DND-41 (cell line): ENCODE results near the gene SEC23IP.

ENCODE experiments used
- ATAC-seq: fragments of 200-7000 bp; cut with Tn5 transposase; 3 replicates; pipeline ENCODE4 v1.9.1; 2021; ENCODE audit warnings: low read depth; ENCODE audit not compliant: insufficient read depth
- DNase-seq: peaks from one replicate; pipeline ENCODE4 v3.0.0-alpha.2; 2020
- H2AFZ ChIP-seq: 2 replicates; pipeline ENCODE4 v1.6.0; 2012; ENCODE audit warnings: low read depth, low read length
- H3K27ac ChIP-seq: 2 replicates; pipeline ENCODE4 v1.5.1; 2012; ENCODE audit warnings: low read length, inconsistent platforms
- H3K27me3 ChIP-seq: fragments of 200-600 bp; sonication (generic); 2 replicates; pipeline ENCODE4 v1.6.0; 2012; ENCODE audit warnings: low read length, mild to moderate bottlenecking, inconsistent platforms; ENCODE audit not compliant: insufficient read depth, poor library complexity
- H3K36me3 ChIP-seq: 2 replicates; pipeline ENCODE4 v1.5.1; 2012; ENCODE audit warnings: low read length, inconsistent platforms; ENCODE audit not compliant: insufficient read depth
- H3K4me1 ChIP-seq: 2 replicates; pipeline ENCODE4 v1.5.1; 2012; ENCODE audit warnings: mild to moderate bottlenecking, low read length; ENCODE audit not compliant: insufficient read depth
- H3K4me2 ChIP-seq: 2 replicates; pipeline ENCODE4 v1.6.0; 2012; ENCODE audit warnings: mild to moderate bottlenecking, moderate library complexity, low read length, inconsistent platforms; ENCODE audit not compliant: insufficient read depth
- H3K4me3 ChIP-seq, 2 experiments: fragments of 200-600 bp in 1 of 2; shearing (Covaris generic) in 1 of 2; 2 replicates each; pipeline ENCODE4 v1.5.1; 2012 to 2016; ENCODE audit warnings: inconsistent platforms in 2 of 2, low read length in 2 of 2, mild to moderate bottlenecking in 2 of 2, low read depth in 1 of 2, moderate library complexity in 1 of 2
- H3K79me2 ChIP-seq: 2 replicates; pipeline ENCODE4 v1.6.0; 2012; ENCODE audit warnings: low read length, inconsistent platforms; ENCODE audit not compliant: insufficient read depth
- H3K9ac ChIP-seq: 2 replicates; pipeline ENCODE4 v1.6.0; 2012; ENCODE audit warnings: low read depth, mild to moderate bottlenecking, inconsistent platforms, low read length, moderate library complexity
- H3K9me3 ChIP-seq: 2 replicates; pipeline ENCODE4 v1.5.1; 2012; ENCODE audit warnings: low read length, moderate library complexity, mild to moderate bottlenecking, inconsistent platforms; ENCODE audit not compliant: insufficient read depth, severe bottlenecking
- H4K20me1 ChIP-seq: 2 replicates; pipeline ENCODE4 v1.6.0; 2012; ENCODE audit warnings: low read length; ENCODE audit not compliant: insufficient read depth
- EZH2 ChIP-seq: IDR thresholded peaks from 3 replicates; pipeline ENCODE4 v1.6.1; 2012; ENCODE audit warnings: borderline replicate concordance, low read depth, mild to moderate bottlenecking, moderate library complexity, low read length, inconsistent platforms; ENCODE audit not compliant: severe bottlenecking
- TF ChIP-seq, protein P1 (sequence below): IDR thresholded peaks from 2 replicates; pipeline ENCODE4 v1.5.1; 2012; ENCODE audit warnings: borderline replicate concordance, low read length, moderate library complexity, mild to moderate bottlenecking; ENCODE audit not compliant: poor library complexity, severe bottlenecking; ENCODE audit errors: extremely low read depth

Gene SEC23IP

DNA sequence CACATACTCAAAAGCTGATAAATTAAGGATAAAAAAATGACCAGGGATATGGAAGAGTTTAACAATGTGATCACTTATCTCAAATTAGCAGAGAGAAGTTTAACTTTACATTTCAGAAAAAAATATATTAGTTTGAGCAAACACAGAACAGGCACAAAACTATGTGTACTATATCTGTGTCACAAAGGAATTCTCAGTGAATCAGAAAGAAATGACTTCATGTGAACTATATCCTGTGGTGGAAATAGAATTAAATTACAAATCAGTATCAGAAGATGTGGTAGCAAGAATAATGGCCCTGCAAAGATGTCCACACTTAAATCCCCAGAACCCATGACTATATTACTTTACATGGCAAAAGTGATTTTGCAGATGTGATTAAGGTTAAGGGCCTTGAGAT, 70.3 kb downstream of the SEC23IP start:
- DNase-seq (no peak), ATAC-seq (no peak)
- H4K20me1 ChIP-seq = no peaks in the 10 kb centered on the region
- TF ChIP-seq, protein P1, sequence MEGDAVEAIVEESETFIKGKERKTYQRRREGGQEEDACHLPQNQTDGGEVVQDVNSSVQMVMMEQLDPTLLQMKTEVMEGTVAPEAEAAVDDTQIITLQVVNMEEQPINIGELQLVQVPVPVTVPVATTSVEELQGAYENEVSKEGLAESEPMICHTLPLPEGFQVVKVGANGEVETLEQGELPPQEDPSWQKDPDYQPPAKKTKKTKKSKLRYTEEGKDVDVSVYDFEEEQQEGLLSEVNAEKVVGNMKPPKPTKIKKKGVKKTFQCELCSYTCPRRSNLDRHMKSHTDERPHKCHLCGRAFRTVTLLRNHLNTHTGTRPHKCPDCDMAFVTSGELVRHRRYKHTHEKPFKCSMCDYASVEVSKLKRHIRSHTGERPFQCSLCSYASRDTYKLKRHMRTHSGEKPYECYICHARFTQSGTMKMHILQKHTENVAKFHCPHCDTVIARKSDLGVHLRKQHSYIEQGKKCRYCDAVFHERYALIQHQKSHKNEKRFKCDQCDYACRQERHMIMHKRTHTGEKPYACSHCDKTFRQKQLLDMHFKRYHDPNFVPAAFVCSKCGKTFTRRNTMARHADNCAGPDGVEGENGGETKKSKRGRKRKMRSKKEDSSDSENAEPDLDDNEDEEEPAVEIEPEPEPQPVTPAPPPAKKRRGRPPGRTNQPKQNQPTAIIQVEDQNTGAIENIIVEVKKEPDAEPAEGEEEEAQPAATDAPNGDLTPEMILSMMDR = no peak
- no peak for TF ChIP-seq EZH2
- H3K36me3 ChIP-seq = no peaks in the 10 kb centered on the region
- H3K4me2 ChIP-seq = no peak overlapping the region
- no peak overlapping the region for H3K9ac ChIP-seq
- peaks cover 8% of the 10 kb centered on the region for H3K9me3 ChIP-seq
- H3K79me2 ChIP-seq = no peaks in the 10 kb centered on the region
- H2AFZ ChIP-seq = no peak overlapping the region
- H3K27me3 ChIP-seq = peaks cover 2% of the 10 kb centered on the region
- no peak overlapping the region for H3K4me3 ChIP-seq
- H3K4me1 ChIP-seq = no peaks in the 10 kb centered on the region
- no peak overlapping the region for H3K27ac ChIP-seq

- Histone ChIP-seq H3K9ac (no peak overlapping the region), H3K79me2 (no peaks in the 10 kb centered on the region), H3K9me3 (peaks cover 8% of the 10 kb centered on the region), H4K20me1 (no peaks in the 10 kb centered on the region), H2AFZ (no peak overlapping the region), H3K4me1 (no peaks in the 10 kb centered on the region), H3K36me3 (no peaks in the 10 kb centered on the region), H3K4me3 (no peak overlapping the region), H3K4me2 (no peak overlapping the region), H3K27me3 (peaks cover 7% of the 10 kb centered on the region), H3K27ac (no peak overlapping the region)
- ATAC-seq = no peak
- no peak for DNase-seq
- TF ChIP-seq, protein P1 = no peak
- no peak for TF ChIP-seq EZH2
Observed at GRCh38 chr10:119967066-119967465, 74.5 kb downstream of the SEC23IP start.

DNA sequence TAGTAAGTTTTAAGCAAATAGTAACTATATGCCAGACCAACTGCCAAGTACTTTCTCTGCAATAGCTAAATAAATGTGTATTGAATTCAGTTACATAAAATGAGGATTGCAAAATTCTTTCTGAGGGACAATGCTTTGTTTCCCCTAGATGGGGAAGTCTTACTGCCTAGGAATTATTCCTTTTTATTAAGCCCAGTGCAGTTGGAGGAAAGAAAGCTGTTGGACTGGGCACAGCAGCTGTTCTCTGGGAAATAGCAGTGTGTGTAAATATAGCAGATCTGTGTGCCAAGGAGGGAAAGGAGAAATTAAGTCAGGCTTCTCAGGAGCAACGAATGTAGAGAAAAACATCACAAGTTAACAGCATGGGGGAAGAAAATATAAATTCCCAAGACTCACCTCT, 77.1 kb downstream of the SEC23IP start:
- TF ChIP-seq, protein P1 = no peak
- no peak for TF ChIP-seq EZH2
- Histone ChIP-seq H3K9me3 (peaks cover 8% of the 10 kb centered on the region), H3K27me3 (peaks cover 7% of the 10 kb centered on the region), H3K4me1 (no peaks in the 10 kb centered on the region), H2AFZ (no peak overlapping the region), H4K20me1 (no peaks in the 10 kb centered on the region), H3K79me2 (no peaks in the 10 kb centered on the region), H3K27ac (no peak overlapping the region), H3K4me3 (no peak overlapping the region), H3K4me2 (no peak overlapping the region), H3K36me3 (no peaks in the 10 kb centered on the region), H3K9ac (no peak overlapping the region)
- ATAC-seq (no peak), DNase-seq (no peak)

- H3K27me3 ChIP-seq = peaks cover 7% of the 10 kb centered on the region
- no peaks in the 10 kb centered on the region for H4K20me1 ChIP-seq
- no peaks in the 10 kb centered on the region for H3K36me3 ChIP-seq
- H3K27ac ChIP-seq = no peak overlapping the region
- TF ChIP-seq EZH2 = no peak
- TF ChIP-seq, protein P1 = no peak
- no peaks in the 10 kb centered on the region for H3K4me1 ChIP-seq
- no peaks in the 10 kb centered on the region for H3K79me2 ChIP-seq
- no peak for DNase-seq
- no peak overlapping the region for H2AFZ ChIP-seq
- H3K4me3 ChIP-seq = no peak overlapping the region
- no peak overlapping the region for H3K4me2 ChIP-seq
- peaks cover 8% of the 10 kb centered on the region for H3K9me3 ChIP-seq
- H3K9ac ChIP-seq = no peak overlapping the region
- ATAC-seq = no peak
Observed at GRCh38 chr10:119970107-119970506, 77.6 kb downstream of the SEC23IP start.
